Ishikawa (cell line): ENCODE results near the gene HS3ST5.

Source experiments
- CEBPB ChIP-seq: IDR thresholded peaks from 2 replicates; pipeline ENCODE4 v1.6.1; 2012
- CREB1 ChIP-seq: IDR thresholded peaks from 2 replicates; pipeline ENCODE4 v1.6.1; 2012; ENCODE audit warnings: low read depth
- EP300 ChIP-seq: IDR thresholded peaks from 2 replicates; pipeline ENCODE4 v1.6.1; 2012; ENCODE audit warnings: borderline replicate concordance
- MAX ChIP-seq: IDR thresholded peaks from 2 replicates; pipeline ENCODE4 v1.6.1; 2012
- RAD21 ChIP-seq: IDR thresholded peaks from 2 replicates; pipeline ENCODE4 v1.6.1; 2012; ENCODE audit warnings: low read depth
- REST ChIP-seq: IDR thresholded peaks from 2 replicates; pipeline ENCODE4 v1.6.1; 2012; ENCODE audit warnings: low read depth, mild to moderate bottlenecking
- TAF1 ChIP-seq: IDR thresholded peaks from 2 replicates; pipeline ENCODE4 v1.6.1; 2012; ENCODE audit warnings: low read depth, mild to moderate bottlenecking
- TCF12 ChIP-seq: IDR thresholded peaks from 2 replicates; pipeline ENCODE4 v1.6.1; 2012; ENCODE audit warnings: low read depth
- TEAD4 ChIP-seq: IDR thresholded peaks from 2 replicates; pipeline ENCODE4 v1.6.1; 2012
- USF1 ChIP-seq: IDR thresholded peaks from 2 replicates; pipeline ENCODE4 v1.6.1; 2012
- ZBTB7A ChIP-seq: IDR thresholded peaks from 2 replicates; pipeline ENCODE4 v1.6.1; 2012; ENCODE audit warnings: low read depth

- TF ChIP-seq CEBPB: no peak
- TF ChIP-seq TCF12: no peak
- no peak for TF ChIP-seq REST
- no peak for TF ChIP-seq USF1
- TF ChIP-seq TEAD4: no peak
- no peak for TF ChIP-seq CREB1
- no peak for TF ChIP-seq RAD21
- TF ChIP-seq MAX: no peak
- TF ChIP-seq EP300: no peak
- no peak for TF ChIP-seq TAF1
- TF ChIP-seq ZBTB7A: no peak
Observed at GRCh38 chr6:114355300-114355699, 12.5 kb upstream of the HS3ST5 start.
